H1 (cell line): ENCODE results near the gene FAM200B. TPM values are rescaled to one million over a fixed set of nuclear protein-coding genes. Genes with fewer than 3 reads are reported as not detected.

Experiments used
- CTCF ChIA-PET: fragments of 300-600 bp; sonication (Branson Sonifier 250); formaldehyde crosslinking; loops from one replicate; lab custom pipeline; 2021; ENCODE audit not compliant: partially characterized antibody; lab: Charles Lee
- POLR2A ChIA-PET: fragments of 300-600 bp; sonication (Branson Sonifier 250); formaldehyde crosslinking; loops from one replicate; lab custom pipeline; 2021; ENCODE audit warnings: inconsistent platforms; ENCODE audit not compliant: partially characterized antibody; lab: Charles Lee
- DNase-seq, 2 experiments: peaks; one replicate each; pipeline versions ENCODE4 v3.0.0 to v3.0.0-alpha.2; 2010 to 2022; ENCODE audit warnings: low spot score in 2 of 2, low read depth in 1 of 2, mixed read lengths in 1 of 2
- FAIRE-seq: peaks from 2 replicates; lab custom pipeline; 2011; peaks lifted over from hg19 to GRCh38; lab: Jason Lieb, UNC
- H2AFZ ChIP-seq: 2 replicates; pipeline ENCODE4 v1.8.1; 2012; ENCODE audit warnings: low read length, inconsistent platforms
- H2AK5ac ChIP-seq: 2 replicates; pipeline ENCODE4 v1.6.1; 2013; ENCODE audit warnings: low read depth, low read length
- H2BK120ac ChIP-seq: replicated peaks from 2 replicates; pipeline ENCODE3; 2013; ENCODE audit warnings: low read depth, low read length, inconsistent platforms
- H2BK12ac ChIP-seq: 2 replicates; pipeline ENCODE4 v1.6.1; 2013; ENCODE audit warnings: low read depth, low read length
- H2BK15ac ChIP-seq: 2 replicates; pipeline ENCODE4 v1.6.1; 2013; ENCODE audit warnings: low read length
- H2BK20ac ChIP-seq: 2 replicates; pipeline ENCODE4 v1.6.1; 2013; ENCODE audit warnings: low read length
- H2BK5ac ChIP-seq: 2 replicates; pipeline ENCODE4 v1.6.1; 2013; ENCODE audit warnings: low read depth, low read length
- H3K14ac ChIP-seq: 2 replicates; pipeline ENCODE4 v1.6.1; 2013; ENCODE audit warnings: inconsistent platforms; ENCODE audit not compliant: insufficient read length
- H3K18ac ChIP-seq: 2 replicates; pipeline ENCODE4 v1.6.1; 2013; ENCODE audit warnings: low read length; ENCODE audit errors: extremely low read depth
- H3K23ac ChIP-seq: 2 replicates; pipeline ENCODE4 v1.6.1; 2013; ENCODE audit warnings: inconsistent platforms; ENCODE audit not compliant: insufficient read length
- H3K23me2 ChIP-seq: 2 replicates; pipeline ENCODE4 v1.6.1; 2013; ENCODE audit warnings: low read depth, low read length
- H3K27ac ChIP-seq: 2 replicates; pipeline ENCODE4 v1.6.1; 2011; ENCODE audit warnings: low read depth, low read length, inconsistent platforms
- H3K27me3 ChIP-seq, 4 experiments: replicated peaks in 1 of 4; 1 replicate in 1 of 4; 2 replicates in 3 of 4; pipeline versions ENCODE4 v1.6.1 to v1.8.1; 2011 to 2013; ENCODE audit warnings: low read length in 3 of 4, mild to moderate bottlenecking in 3 of 4, inconsistent platforms in 2 of 4, mixed read lengths in 2 of 4, moderate library complexity in 1 of 4; ENCODE audit not compliant: control insufficient read depth in 3 of 4, insufficient read depth in 3 of 4; ENCODE audit errors: extremely low read depth in 1 of 4
- H3K36me3 ChIP-seq, 4 experiments: 2 replicates each; pipeline versions ENCODE4 v1.6.1 to v1.8.1; 2011 to 2013; ENCODE audit warnings: mild to moderate bottlenecking in 4 of 4, low read length in 3 of 4, moderate library complexity in 2 of 4, control low read depth in 1 of 4, inconsistent platforms in 1 of 4; ENCODE audit not compliant: insufficient read depth in 4 of 4, control insufficient read depth in 2 of 4
- H3K4ac ChIP-seq: replicated peaks from 2 replicates; pipeline ENCODE3; 2013; ENCODE audit warnings: low read length, low read depth, mixed read lengths, inconsistent platforms; ENCODE audit not compliant: insufficient read length
- H3K4me1 ChIP-seq, 4 experiments: replicated peaks in 1 of 4; 1 replicate in 1 of 4; 2 replicates in 3 of 4; pipeline versions ENCODE4 v1.6.1 to v1.8.1; 2011 to 2013; ENCODE audit warnings: low read length in 3 of 4, inconsistent platforms in 2 of 4, mixed read lengths in 1 of 4; ENCODE audit not compliant: insufficient read depth in 4 of 4, control insufficient read depth in 3 of 4
- H3K4me2 ChIP-seq, 2 experiments: 2 replicates each; pipeline versions ENCODE4 v1.6.1 to v1.8.1; 2011 to 2013; ENCODE audit warnings: low read depth in 2 of 2, low read length in 2 of 2, control low read depth in 1 of 2, inconsistent platforms in 1 of 2, mild to moderate bottlenecking in 1 of 2; ENCODE audit not compliant: insufficient read depth in 1 of 2
- H3K4me3 ChIP-seq, 4 experiments: fragments of 200-600, 300-600 bp in 1 of 4; sonication (generic), shearing (Covaris generic), sonication (Bioruptor Twin) in 1 of 4; 2 replicates each; pipeline versions ENCODE4 v1.5.1 to v1.8.1; 2011 to 2016; ENCODE audit warnings: low read length in 4 of 4, low read depth in 3 of 4, control low read depth in 2 of 4, inconsistent platforms in 2 of 4, mild to moderate bottlenecking in 2 of 4, mixed read lengths in 1 of 4, moderate library complexity in 1 of 4; ENCODE audit not compliant: insufficient read depth in 2 of 4; ENCODE audit errors: extremely low read depth in 1 of 4
- H3K56ac ChIP-seq: replicated peaks from 2 replicates; pipeline ENCODE3; 2013; ENCODE audit warnings: low read depth, mild to moderate bottlenecking, mixed read lengths, low read length, inconsistent platforms; ENCODE audit not compliant: insufficient read length
- H3K79me1 ChIP-seq: 2 replicates; pipeline ENCODE4 v1.6.1; 2013; ENCODE audit warnings: low read depth, low read length, control low read depth
- H3K79me2 ChIP-seq, 2 experiments: 2 replicates each; pipeline versions ENCODE4 v1.6.1 to v1.8.1; 2012 to 2013; ENCODE audit warnings: low read length in 2 of 2, mild to moderate bottlenecking in 2 of 2, inconsistent platforms in 1 of 2; ENCODE audit not compliant: insufficient read depth in 2 of 2, control insufficient read depth in 1 of 2
- H3K9ac ChIP-seq, 4 experiments: replicated peaks in 1 of 4; 1 replicate in 1 of 4; 2 replicates in 3 of 4; pipeline versions ENCODE4 v1.6.1 to v1.8.1; 2011 to 2013; ENCODE audit warnings: low read depth in 3 of 4, low read length in 3 of 4, control low read depth in 2 of 4, mild to moderate bottlenecking in 2 of 4, moderate library complexity in 2 of 4, inconsistent platforms in 1 of 4; ENCODE audit errors: extremely low read depth in 1 of 4
- H3K9me3 ChIP-seq, 2 experiments: 2 replicates each; pipeline versions ENCODE4 v1.6.1 to v1.8.1; 2012 to 2013; ENCODE audit warnings: mild to moderate bottlenecking in 2 of 2, moderate library complexity in 2 of 2, control low read depth in 1 of 2, inconsistent platforms in 1 of 2, low read depth in 1 of 2, low read length in 1 of 2, mixed read lengths in 1 of 2; ENCODE audit not compliant: insufficient read depth in 2 of 2
- H4K20me1 ChIP-seq, 2 experiments: replicated peaks in 1 of 2; 2 replicates each; pipeline versions ENCODE3 to v1.8.1; 2011 to 2013; ENCODE audit warnings: inconsistent platforms in 2 of 2, low read length in 2 of 2, mild to moderate bottlenecking in 1 of 2; ENCODE audit not compliant: insufficient read depth in 2 of 2, control insufficient read depth in 1 of 2
- H4K5ac ChIP-seq: 2 replicates; pipeline ENCODE4 v1.6.1; 2013; ENCODE audit warnings: low read length, low read depth, mixed read lengths, inconsistent platforms; ENCODE audit not compliant: insufficient read length
- H4K8ac ChIP-seq: 2 replicates; pipeline ENCODE4 v1.8.0; 2013; ENCODE audit warnings: mild to moderate bottlenecking, moderate library complexity, low read length, inconsistent platforms; ENCODE audit not compliant: insufficient read depth; ENCODE audit errors: extremely low read depth
- H4K91ac ChIP-seq: replicated peaks from 2 replicates; pipeline ENCODE3; 2013; ENCODE audit warnings: low read length, mixed read lengths, inconsistent platforms; ENCODE audit not compliant: insufficient read length
- EP300 ChIP-seq, 2 experiments: IDR thresholded peaks; 1 replicate in 1 of 2; 2 replicates in 1 of 2; pipeline ENCODE4 v1.6.1; 2011 to 2012; ENCODE audit warnings: low read depth in 2 of 2, low read length in 2 of 2, mild to moderate bottlenecking in 2 of 2, borderline replicate concordance in 1 of 2, inconsistent platforms in 1 of 2, moderate library complexity in 1 of 2
- PHF8 ChIP-seq: fragments of 200-600 bp; sonication (generic); conservative IDR thresholded peaks from 2 replicates; pipeline ENCODE4 v1.7.1; 2012; ENCODE audit warnings: low read depth, mild to moderate bottlenecking, inconsistent platforms, low read length, moderate library complexity
- POLR2AphosphoS5 ChIP-seq: IDR thresholded peaks from 2 replicates; pipeline ENCODE4 v1.6.1; 2011; ENCODE audit warnings: low read depth, low read length
- WGBS, 2 experiments: shearing (Covaris generic) in 1 of 2; methylation state at CpG; one replicate each; pipeline versions ENCODE4 v1.1.6 to v1.1.7; 2013 to 2015; ENCODE audit warnings: low lambda C conversion rate in 2 of 2, mixed read lengths in 2 of 2, inconsistent platforms in 1 of 2, low coverage in 1 of 2, missing lambda C conversion rate in 1 of 2; ENCODE audit not compliant: insufficient replicate concordance in 2 of 2, insufficient coverage in 1 of 2, insufficient read length in 1 of 2; ENCODE audit errors: extremely low coverage in 1 of 2, missing lambda C conversion rate in 1 of 2; 5-methylcytosine and 5-hydroxymethylcytosine counted together
- polyA plus RNA-seq, 7 experiments: library from polyadenylated mRNA; depleted of rRNA in 3 of 7; stranded (reverse) in 5 of 7; unstranded in 2 of 7; fragments of >200 nt in 5 of 7; fragments of 200-250 nt in 2 of 7; gene quantifications; 1 replicate in 5 of 7; 2 replicates in 1 of 7; 4 replicates in 1 of 7; pipeline versions ENCODE4 v1.2.1 to v1.2.3, GENCODE V29; 2011 to 2013; ENCODE audit warnings: missing spikeins in 2 of 7, mixed read lengths in 2 of 7
- total RNA-seq: library from RNA; stranded (reverse); fragmentation: NEBNext Ultra II Directional; extraction: Animal tissue kit (Norgen Biotek cat#: 25700); gene quantifications from 2 replicates; pipeline ENCODE4 v1.2.1, GENCODE V29; 2021
- TF ChIP-seq, protein P1 (sequence below), 3 experiments: IDR thresholded peaks; 1 replicate in 2 of 3; 2 replicates in 1 of 3; pipeline versions ENCODE4 v1.5.1 to v1.6.1; 2011; ENCODE audit warnings: low read length in 3 of 3, mild to moderate bottlenecking in 3 of 3, inconsistent platforms in 2 of 3, low read depth in 1 of 3, moderate library complexity in 1 of 3; ENCODE audit not compliant: insufficient read depth in 1 of 3; ENCODE audit errors: control extremely low read depth in 1 of 3

Gene FAM200B
- total and polyA plus RNA-seq, 2 of the 8 experiments (the other 6 are each of a cell fraction or from before 2014, with no cell fraction given), result 10.7 to 23.7 TPM

DNA sequence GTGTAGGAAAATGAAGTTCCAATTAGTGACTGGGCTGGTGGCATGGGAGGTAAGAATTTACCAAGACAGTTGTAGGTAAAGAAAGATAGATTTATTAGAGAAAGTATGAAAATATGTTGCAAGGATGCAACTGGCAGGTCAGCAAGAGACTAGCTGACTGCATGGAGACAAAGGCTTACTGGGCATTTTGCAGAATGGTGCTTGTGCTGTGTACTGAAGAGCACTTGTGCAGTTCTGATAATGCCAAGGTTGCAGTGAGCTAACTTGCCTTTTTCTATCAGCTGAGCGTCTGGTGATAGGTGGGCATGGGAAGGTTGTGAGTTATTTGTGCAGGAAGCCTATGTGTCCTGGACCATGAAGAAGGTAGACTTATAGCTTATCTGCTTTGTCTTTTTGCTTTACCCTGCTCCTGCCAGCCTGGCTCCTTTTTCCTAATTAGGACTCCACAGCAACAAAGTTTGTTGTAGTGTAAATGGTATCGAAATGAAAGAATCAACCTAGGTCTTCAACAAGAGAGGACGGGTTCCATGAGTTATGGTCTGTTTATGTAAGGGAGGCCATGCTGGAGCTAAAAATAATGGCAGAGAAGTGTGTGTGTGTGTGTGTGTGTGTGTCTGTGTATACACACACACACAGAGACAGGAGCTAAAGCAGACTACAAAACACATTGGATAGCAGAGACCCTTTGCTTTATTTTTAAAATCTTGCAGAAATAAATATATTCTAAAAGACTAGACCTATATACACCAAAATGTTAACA, 36.2 kb downstream of the FAM200B start:
- Histone ChIP-seq H3K18ac (no peak overlapping the region), H4K8ac (no peak overlapping the region), H3K79me1 (no peaks in the 10 kb centered on the region), H3K9me3 (no peaks in the 10 kb centered on the region), H3K23ac (no peak overlapping the region), H2BK12ac (no peak overlapping the region), H2BK15ac (no peak overlapping the region), H3K14ac (no peak overlapping the region), H3K9ac (no peak overlapping the region), H2BK120ac (no peak overlapping the region), H4K20me1 (no peaks in the 10 kb centered on the region), H3K4me1 (no peaks in the 10 kb centered on the region), H2BK20ac (no peak overlapping the region), H2BK5ac (no peak overlapping the region), H3K36me3 (no peaks in the 10 kb centered on the region), H3K56ac (no peak overlapping the region), H4K91ac (no peak overlapping the region), H3K27me3 (peaks cover 0 to 1% (median 0%) of the 10 kb centered on the region in 4 experiments; a peak in 1 of 7 replicates), H3K79me2 (no peaks in the 10 kb centered on the region), H3K4ac (no peak overlapping the region), H2AFZ (no peak overlapping the region), H2AK5ac (no peak overlapping the region), H3K27ac (no peak overlapping the region), H3K4me3 (no peak overlapping the region), H4K5ac (no peak overlapping the region), H3K4me2 (no peak overlapping the region), H3K23me2 (no peaks in the 10 kb centered on the region)
- TF ChIP-seq PHF8 (no peak), POLR2AphosphoS5 (no peak), EP300 (IDR thresholded peaks at IDR 0.05; ENCODE audit: borderline replicate concordance in 1 of 2, low read depth in 2 of 2, low read length in 2 of 2) (no peak)
- TF ChIP-seq, protein P1, sequence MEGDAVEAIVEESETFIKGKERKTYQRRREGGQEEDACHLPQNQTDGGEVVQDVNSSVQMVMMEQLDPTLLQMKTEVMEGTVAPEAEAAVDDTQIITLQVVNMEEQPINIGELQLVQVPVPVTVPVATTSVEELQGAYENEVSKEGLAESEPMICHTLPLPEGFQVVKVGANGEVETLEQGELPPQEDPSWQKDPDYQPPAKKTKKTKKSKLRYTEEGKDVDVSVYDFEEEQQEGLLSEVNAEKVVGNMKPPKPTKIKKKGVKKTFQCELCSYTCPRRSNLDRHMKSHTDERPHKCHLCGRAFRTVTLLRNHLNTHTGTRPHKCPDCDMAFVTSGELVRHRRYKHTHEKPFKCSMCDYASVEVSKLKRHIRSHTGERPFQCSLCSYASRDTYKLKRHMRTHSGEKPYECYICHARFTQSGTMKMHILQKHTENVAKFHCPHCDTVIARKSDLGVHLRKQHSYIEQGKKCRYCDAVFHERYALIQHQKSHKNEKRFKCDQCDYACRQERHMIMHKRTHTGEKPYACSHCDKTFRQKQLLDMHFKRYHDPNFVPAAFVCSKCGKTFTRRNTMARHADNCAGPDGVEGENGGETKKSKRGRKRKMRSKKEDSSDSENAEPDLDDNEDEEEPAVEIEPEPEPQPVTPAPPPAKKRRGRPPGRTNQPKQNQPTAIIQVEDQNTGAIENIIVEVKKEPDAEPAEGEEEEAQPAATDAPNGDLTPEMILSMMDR (IDR thresholded peaks at IDR 0.05; ENCODE audit: control extremely low read depth in 1 of 3, insufficient read depth in 1 of 3, low read depth in 1 of 3, low read length in 3 of 3), result no peak
- WGBS, 2 experiments, result 83% methylated on average over 3 of the region's 3 CpGs; no CpG with 5 or more reads in 1 of the 2 experiments
- ChIA-PET POLR2A (no interaction called here), CTCF (interaction anchor here (0.9 to 1.3 kb wide), 3 partner anchors 14 to 238 kb away, joined by 3 to 4 read pairs (median 3); no protein-coding TSS in a partner anchor)
- DNase-seq (no peak), FAIRE-seq (no peak)
